GM21390 (cell line): Measurements from ENCODE around the gene AQP1.

Source experiments
- ATAC-seq: cut with Tn5 transposase; IDR thresholded peaks from one replicate; pipeline ENCODE4 v1.9.1; 2021; ENCODE audit not compliant: unreplicated experiment

AQP1 gene

GRCh38 chr7:30918676-30919075 lies 7.0 kb downstream of the AQP1 start:
- no peak for ATAC-seq

- no peak for ATAC-seq
These were observed 8.4 kb downstream of the AQP1 start for GRCh38 chr7:30920021-30920583.

- ATAC-seq, result no peak
These were observed 9.2 kb downstream of the AQP1 start for GRCh38 chr7:30920584-30921539.

GRCh38 chr7:30921540-30922401 lies 10.1 kb downstream of the AQP1 start:
- ATAC-seq, result no peak

GRCh38 chr7:30922596-30922995 lies 10.9 kb downstream of the AQP1 start:
- ATAC-seq, result no peak

- no peak for ATAC-seq
These were observed 11.5 kb downstream of the AQP1 start for GRCh38 chr7:30923009-30923773.

- ATAC-seq, result no peak
These were observed 12.2 kb downstream of the AQP1 start for GRCh38 chr7:30923774-30924413.

GRCh38 chr7:30924624-30925023 lies 13.0 kb downstream of the AQP1 start:
- ATAC-seq, result no peak

GRCh38 chr7:30925117-30925516 lies 13.5 kb downstream of the AQP1 start:
- no peak for ATAC-seq

GRCh38 chr7:30925913-30926312 lies 14.3 kb downstream of the AQP1 start:
- no peak for ATAC-seq

GRCh38 chr7:30926313-30926712 lies 14.7 kb downstream of the AQP1 start:
- no peak for ATAC-seq

- no peak for ATAC-seq
These were observed 15.4 kb downstream of the AQP1 start for GRCh38 chr7:30927040-30927439.

- ATAC-seq, result no peak
These were observed 15.9 kb downstream of the AQP1 start for GRCh38 chr7:30927559-30927958.

- ATAC-seq, result no peak
These were observed 16.7 kb downstream of the AQP1 start for GRCh38 chr7:30928254-30928872.

GRCh38 chr7:30929686-30930085 lies 18.0 kb downstream of the AQP1 start:
- ATAC-seq, result no peak

GRCh38 chr7:30930621-30931020 lies 19.0 kb downstream of the AQP1 start:
- ATAC-seq, result no peak

- ATAC-seq, result no peak
These were observed 19.7 kb downstream of the AQP1 start for GRCh38 chr7:30931161-30931928.

GRCh38 chr7:30931929-30932540 lies 20.4 kb downstream of the AQP1 start:
- ATAC-seq, result no peak

GRCh38 chr7:30932562-30932961 lies 20.9 kb downstream of the AQP1 start:
- no peak for ATAC-seq
